NB4 (cell line): ENCODE data around the gene COL6A6.

ENCODE experiments used
- MYC ChIP-seq: IDR thresholded peaks from 2 replicates; pipeline ENCODE4 v1.6.1; 2011; ENCODE audit warnings: low read depth, low read length
- POLR2A ChIP-seq: IDR thresholded peaks from 2 replicates; pipeline ENCODE4 v1.6.1; 2011; ENCODE audit warnings: mild to moderate bottlenecking; ENCODE audit not compliant: insufficient read length; ENCODE audit errors: extremely low read depth
- TF ChIP-seq, protein P1 (sequence below): IDR thresholded peaks from one replicate; pipeline ENCODE4 v1.5.1; 2012; ENCODE audit warnings: low read depth, low read length
- TF ChIP-seq, protein P2 (sequence below): IDR thresholded peaks from 2 replicates; pipeline ENCODE4 v1.6.1; 2011; ENCODE audit warnings: low read depth, low read length

DNA sequence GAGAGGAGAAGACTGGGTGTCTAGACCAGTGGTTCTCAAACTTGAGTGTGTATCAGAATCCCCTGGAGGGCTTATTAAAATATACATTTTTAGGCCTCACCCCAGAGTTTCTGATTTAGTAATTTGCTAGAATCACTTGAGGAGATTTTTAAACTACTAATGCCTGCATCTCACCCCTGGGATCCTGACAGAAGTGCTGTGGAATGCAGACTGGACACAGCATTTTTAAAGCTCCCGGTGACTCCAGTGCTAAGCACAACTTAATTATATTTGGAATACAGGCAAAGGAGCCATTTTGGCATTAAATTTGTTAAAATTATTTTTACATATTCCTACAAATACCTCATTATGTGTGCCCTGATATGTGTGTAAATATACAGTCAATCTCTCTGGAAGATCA lies 26.7 kb upstream of the COL6A6 start:
- TF ChIP-seq POLR2A: no peak
- TF ChIP-seq, protein P1, sequence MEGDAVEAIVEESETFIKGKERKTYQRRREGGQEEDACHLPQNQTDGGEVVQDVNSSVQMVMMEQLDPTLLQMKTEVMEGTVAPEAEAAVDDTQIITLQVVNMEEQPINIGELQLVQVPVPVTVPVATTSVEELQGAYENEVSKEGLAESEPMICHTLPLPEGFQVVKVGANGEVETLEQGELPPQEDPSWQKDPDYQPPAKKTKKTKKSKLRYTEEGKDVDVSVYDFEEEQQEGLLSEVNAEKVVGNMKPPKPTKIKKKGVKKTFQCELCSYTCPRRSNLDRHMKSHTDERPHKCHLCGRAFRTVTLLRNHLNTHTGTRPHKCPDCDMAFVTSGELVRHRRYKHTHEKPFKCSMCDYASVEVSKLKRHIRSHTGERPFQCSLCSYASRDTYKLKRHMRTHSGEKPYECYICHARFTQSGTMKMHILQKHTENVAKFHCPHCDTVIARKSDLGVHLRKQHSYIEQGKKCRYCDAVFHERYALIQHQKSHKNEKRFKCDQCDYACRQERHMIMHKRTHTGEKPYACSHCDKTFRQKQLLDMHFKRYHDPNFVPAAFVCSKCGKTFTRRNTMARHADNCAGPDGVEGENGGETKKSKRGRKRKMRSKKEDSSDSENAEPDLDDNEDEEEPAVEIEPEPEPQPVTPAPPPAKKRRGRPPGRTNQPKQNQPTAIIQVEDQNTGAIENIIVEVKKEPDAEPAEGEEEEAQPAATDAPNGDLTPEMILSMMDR: no peak
- no peak for TF ChIP-seq MYC
- TF ChIP-seq, protein P2, sequence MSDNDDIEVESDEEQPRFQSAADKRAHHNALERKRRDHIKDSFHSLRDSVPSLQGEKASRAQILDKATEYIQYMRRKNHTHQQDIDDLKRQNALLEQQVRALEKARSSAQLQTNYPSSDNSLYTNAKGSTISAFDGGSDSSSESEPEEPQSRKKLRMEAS: no peak
